Esophagus muscularis mucosa (tissue), 4 donors: ENCODE results near the gene NRXN3.

Experiments used
- CTCF ChIP-seq, 3 experiments: fragments of 200-600 bp in 2 of 3; fragments of 450-650 bp in 1 of 3; sonication (generic) in 2 of 3; IDR thresholded peaks; one replicate each; pipeline ENCODE4 v1.5.1; 2017 to 2019; ENCODE audit warnings: antibody characterized with exemption in 3 of 3, mild to moderate bottlenecking in 2 of 3, moderate library complexity in 1 of 3
- EP300 ChIP-seq: sonication (generic); formaldehyde crosslinking; IDR thresholded peaks from one replicate; pipeline ENCODE4 v1.6.1; 2017; ENCODE audit warnings: antibody characterized with exemption
- POLR2A ChIP-seq: fragments of 450-650 bp; IDR thresholded peaks from one replicate; pipeline ENCODE4 v1.6.1; 2017; ENCODE audit warnings: antibody characterized with exemption, moderate library complexity, mild to moderate bottlenecking, low read depth

- TF ChIP-seq POLR2A (no peak), CTCF (IDR thresholded peaks at IDR 0.05) (no peak), EP300 (no peak)
These were observed 618.5 kb downstream of the NRXN3 start for GRCh38 chr14:78788467-78789360.
